IPS DF 6.9 (cell line): ENCODE results near the gene LMO7.
A peak's percentile ranks its signal among the peaks of the same experiment; 100 is the strongest.

Experiments
- DNase-seq: peaks from one replicate; pipeline ENCODE4 v3.0.0-alpha.2; 2013; ENCODE audit warnings: low read depth, low spot score
- H3K27ac ChIP-seq: one replicate; pipeline ENCODE4 v1.5.1; 2013; ENCODE audit warnings: low read length, control low read depth
- H3K27me3 ChIP-seq: 2 replicates; pipeline ENCODE4 v1.6.1; 2013; ENCODE audit warnings: mild to moderate bottlenecking, low read length; ENCODE audit not compliant: control insufficient read depth, insufficient read depth
- H3K36me3 ChIP-seq: 2 replicates; pipeline ENCODE4 v1.6.1; 2013; ENCODE audit warnings: low read length; ENCODE audit not compliant: control insufficient read depth, insufficient read depth
- H3K4me1 ChIP-seq: 2 replicates; pipeline ENCODE4 v1.6.1; 2013; ENCODE audit warnings: low read length; ENCODE audit not compliant: control insufficient read depth, insufficient read depth
- H3K4me3 ChIP-seq: 2 replicates; pipeline ENCODE4 v1.5.1; 2013; ENCODE audit warnings: mild to moderate bottlenecking, low read length
- H3K9me3 ChIP-seq: 2 replicates; pipeline ENCODE4 v1.6.1; 2013; ENCODE audit warnings: low read length, inconsistent platforms; ENCODE audit not compliant: control insufficient read depth, insufficient read depth
- WGBS: extraction: QIAGEN DNeasy Blood & Tissue Kit; methylation state at CpG from one replicate; pipeline ENCODE4 v1.1.7; 2013; ENCODE audit warnings: mixed read lengths, missing lambda C conversion rate; ENCODE audit not compliant: insufficient read length, insufficient coverage; 5-methylcytosine and 5-hydroxymethylcytosine counted together

LMO7 gene

GRCh38 chr13:75875450-75875849 is 239.3 kb downstream of the LMO7 start:
- Histone ChIP-seq H3K27me3 (no peaks in the 10 kb centered on the region), H3K4me3 (no peak overlapping the region), H3K9me3 (no peaks in the 10 kb centered on the region), H3K4me1 (0 out of 2 replicates have a peak, but pooled peaks cover 1% of the 10 kb centered on the region), H3K36me3 (no peaks in the 10 kb centered on the region), H3K27ac (no peak overlapping the region)
- WGBS, result no CpG with 5 or more reads among the region's 1 CpG
- DNase-seq, result no peak

DNA sequence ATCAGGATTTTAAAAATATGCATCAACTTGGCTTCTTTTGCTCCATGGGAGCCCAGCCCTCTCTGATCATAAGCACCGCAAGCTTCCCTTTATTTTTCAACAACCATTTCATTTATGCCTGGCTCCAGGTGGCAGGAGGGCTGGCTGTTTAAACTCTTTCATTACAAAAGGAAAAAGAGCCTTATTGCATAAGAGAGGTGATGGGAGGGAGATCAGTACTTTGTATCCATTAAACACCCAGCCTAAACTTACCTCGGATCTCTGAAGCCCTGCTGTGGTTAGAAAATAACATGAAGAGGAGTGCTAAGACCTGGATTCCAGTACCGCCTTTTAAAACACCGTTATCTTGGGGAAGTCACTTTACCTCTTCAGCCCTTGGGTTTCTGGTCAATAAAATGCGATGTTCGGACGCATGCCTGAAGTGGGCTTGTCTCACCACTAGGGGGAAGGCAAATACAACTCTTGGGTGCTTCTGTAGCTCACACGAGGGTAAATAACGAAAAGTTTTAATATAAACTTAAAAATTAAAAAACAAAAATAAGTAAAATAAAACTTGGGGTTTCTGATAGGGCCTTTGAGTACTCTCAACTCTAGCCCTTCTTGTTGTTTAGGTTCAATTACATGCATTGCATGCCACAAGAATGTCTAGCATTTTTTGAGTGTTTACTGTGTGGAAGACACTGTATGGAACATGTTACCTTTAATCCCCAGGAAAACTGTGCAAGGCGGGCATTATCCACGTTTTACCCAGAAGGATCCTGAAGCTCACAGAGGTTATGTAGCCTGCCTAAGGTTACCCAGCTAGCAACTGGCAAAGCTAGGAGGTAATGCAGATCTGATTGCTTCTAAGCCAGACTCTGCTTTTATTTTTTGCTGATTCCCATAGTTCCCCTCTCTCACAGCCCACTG is 240.3 kb downstream of the LMO7 start:
- Histone ChIP-seq H3K36me3 (no peaks in the 10 kb centered on the region), H3K4me1 (no peaks in the 10 kb centered on the region), H3K27ac (no peak overlapping the region), H3K4me3 (no peak overlapping the region), H3K9me3 (no peaks in the 10 kb centered on the region), H3K27me3 (no peaks in the 10 kb centered on the region)
- peak; percentile 66 for DNase-seq
- WGBS, result no CpG with 5 or more reads among the region's 11 CpGs

DNA sequence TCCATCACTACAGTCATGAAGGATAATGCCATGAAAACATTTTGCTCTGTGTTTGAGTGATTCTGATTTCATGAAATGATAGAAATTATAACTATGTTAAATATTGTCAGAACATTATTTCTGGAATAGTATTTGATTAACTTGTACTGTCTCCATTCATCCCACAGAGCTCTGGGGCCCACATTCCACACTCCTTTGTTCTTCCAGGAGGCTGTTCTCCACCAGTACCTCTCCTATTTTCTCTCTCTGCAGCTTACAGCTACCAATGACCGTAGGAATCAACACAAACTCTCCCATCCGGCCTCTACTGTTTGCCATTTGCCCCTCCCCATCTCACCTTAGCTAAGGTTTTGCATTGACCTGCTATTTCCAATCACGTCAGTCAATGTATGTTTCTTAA is 240.9 kb downstream of the LMO7 start:
- H3K9me3 ChIP-seq, result no peaks in the 10 kb centered on the region
- H3K27me3 ChIP-seq, result no peaks in the 10 kb centered on the region
- no peaks in the 10 kb centered on the region for H3K4me1 ChIP-seq
- no peak for DNase-seq
- H3K36me3 ChIP-seq, result no peaks in the 10 kb centered on the region
- no peak overlapping the region for H3K4me3 ChIP-seq
- H3K27ac ChIP-seq, result no peak overlapping the region
- no CpG with 5 or more reads among the region's 3 CpGs for WGBS

GRCh38 chr13:75879656-75880055 is 243.5 kb downstream of the LMO7 start:
- Histone ChIP-seq H3K27ac (no peak overlapping the region), H3K4me1 (no peaks in the 10 kb centered on the region), H3K4me3 (no peak overlapping the region), H3K27me3 (no peaks in the 10 kb centered on the region), H3K36me3 (no peaks in the 10 kb centered on the region), H3K9me3 (no peaks in the 10 kb centered on the region)
- WGBS, result no CpG with 5 or more reads among the region's 4 CpGs
- DNase-seq, result no peak

DNA sequence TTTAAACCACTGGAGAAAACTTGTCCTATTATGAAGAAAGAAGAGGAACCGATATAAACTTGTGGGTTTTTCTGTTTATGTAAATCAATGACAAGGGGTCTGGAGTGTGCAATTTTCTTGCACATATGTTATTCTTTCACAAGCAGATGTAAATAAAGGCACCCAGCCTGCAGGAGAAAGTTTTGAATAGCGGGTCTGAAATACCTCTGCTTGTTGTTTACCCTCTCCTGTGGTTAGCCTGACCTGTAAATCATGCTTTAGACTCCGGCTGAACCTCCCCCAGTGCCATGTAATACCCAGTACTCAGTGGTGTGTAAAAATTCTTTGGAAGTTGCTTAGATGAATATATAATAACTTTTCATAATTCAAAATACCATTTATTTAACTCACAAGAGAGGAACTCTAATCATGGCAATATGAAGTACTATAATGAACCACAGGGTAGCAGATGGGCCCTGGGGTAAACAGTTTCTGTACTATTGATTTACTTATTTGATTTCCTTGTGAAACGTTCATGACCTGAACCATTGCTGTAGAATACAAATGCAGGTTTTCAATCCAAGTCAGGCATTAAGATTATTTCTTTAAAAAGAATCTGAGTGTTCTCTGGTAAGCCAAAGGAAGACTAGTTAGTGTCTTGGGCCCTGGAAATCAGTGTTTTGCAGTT is 245.1 kb downstream of the LMO7 start:
- H3K9me3 ChIP-seq, result no peaks in the 10 kb centered on the region
- WGBS, result no CpG with 5 or more reads among the region's 4 CpGs
- DNase-seq, result no peak

GRCh38 chr13:75882261-75882660 is 246.1 kb downstream of the LMO7 start:
- Histone ChIP-seq H3K4me1 (no peaks in the 10 kb centered on the region), H3K36me3 (no peaks in the 10 kb centered on the region), H3K4me3 (no peak overlapping the region), H3K27ac (no peak overlapping the region), H3K27me3 (no peaks in the 10 kb centered on the region), H3K9me3 (no peaks in the 10 kb centered on the region)
- WGBS, result no CpG with 5 or more reads among the region's 1 CpG
- no peak for DNase-seq

More for the DNA sequence above, 245.1 kb downstream of the LMO7 start:
- H3K27me3 ChIP-seq, result no peaks in the 10 kb centered on the region
- no peak overlapping the region for H3K4me3 ChIP-seq
- no peak overlapping the region for H3K27ac ChIP-seq
- H3K36me3 ChIP-seq, result no peaks in the 10 kb centered on the region
- H3K4me1 ChIP-seq, result no peaks in the 10 kb centered on the region

GRCh38 chr13:75889427-75889826 is 253.3 kb downstream of the LMO7 start:
- no peaks in the 10 kb centered on the region for H3K9me3 ChIP-seq
- peaks cover 5% of the 10 kb centered on the region; the same call in 1 of the 2 replicates for H3K4me1 ChIP-seq
- H3K27ac ChIP-seq, result no peak overlapping the region
- no peaks in the 10 kb centered on the region for H3K27me3 ChIP-seq
- H3K36me3 ChIP-seq, result no peaks in the 10 kb centered on the region
- DNase-seq, result no peak
- no peak overlapping the region for H3K4me3 ChIP-seq

DNA sequence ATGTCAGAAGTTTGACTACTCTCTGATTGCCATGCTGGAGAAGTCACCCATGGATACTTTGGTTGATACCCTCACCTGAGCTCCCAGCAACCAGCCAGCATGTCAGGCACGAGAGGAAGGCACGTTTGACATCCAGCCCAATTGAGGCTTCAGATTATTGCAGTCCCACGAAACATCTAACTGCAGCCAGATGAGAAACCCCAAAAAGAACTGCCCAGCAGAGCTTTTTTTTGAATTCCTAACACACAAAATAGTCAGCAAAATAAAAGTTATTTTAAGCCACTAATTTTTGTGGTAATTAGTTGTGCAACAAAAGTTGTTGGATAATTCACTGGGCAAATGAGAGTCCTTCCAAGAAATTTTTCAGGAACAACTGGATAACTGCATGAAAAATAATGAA is 259.0 kb downstream of the LMO7 start:
- DNase-seq, result no peak
- no peak overlapping the region for H3K27ac ChIP-seq
- H3K36me3 ChIP-seq, result no peaks in the 10 kb centered on the region
- peaks cover 4% of the 10 kb centered on the region for H3K4me1 ChIP-seq
- H3K4me3 ChIP-seq, result no peak overlapping the region
- H3K27me3 ChIP-seq, result no peaks in the 10 kb centered on the region
- WGBS, result no CpG with 5 or more reads among the region's 3 CpGs
- no peaks in the 10 kb centered on the region for H3K9me3 ChIP-seq

- Histone ChIP-seq H3K9me3 (no peaks in the 10 kb centered on the region), H3K27me3 (no peaks in the 10 kb centered on the region), H3K27ac (no peak overlapping the region), H3K4me1 (peaks cover 4% of the 10 kb centered on the region), H3K36me3 (no peaks in the 10 kb centered on the region), H3K4me3 (no peak overlapping the region)
- WGBS, result no CpG with 5 or more reads among the region's 2 CpGs
- DNase-seq, result no peak
Observed at GRCh38 chr13:75896271-75896670, 260.1 kb downstream of the LMO7 start.

DNA sequence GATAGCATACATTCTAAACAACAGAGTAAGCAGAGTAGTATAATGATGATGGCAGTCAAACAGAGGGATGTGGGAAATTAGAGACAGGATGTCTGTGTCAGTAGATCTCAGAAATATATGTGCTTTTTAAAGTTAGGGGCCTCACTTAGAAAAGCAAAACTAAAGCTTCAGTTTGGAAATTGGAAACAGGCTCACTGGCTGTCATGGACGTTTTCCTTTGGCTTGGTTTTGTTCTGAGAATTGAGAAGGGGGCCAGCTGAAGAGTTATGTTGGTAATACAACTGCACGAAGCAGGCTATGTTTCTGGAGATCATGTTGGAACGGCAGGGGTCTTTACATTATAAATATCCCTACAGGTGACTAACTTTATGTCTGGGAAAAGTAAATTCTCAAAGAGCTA is 261.3 kb downstream of the LMO7 start:
- no peaks in the 10 kb centered on the region for H3K9me3 ChIP-seq
- no peaks in the 10 kb centered on the region for H3K36me3 ChIP-seq
- no peak overlapping the region for H3K4me3 ChIP-seq
- WGBS, result no CpG with 5 or more reads among the region's 3 CpGs
- no peak for DNase-seq
- no peaks in the 10 kb centered on the region; the same call in 1 of the 2 replicates for H3K4me1 ChIP-seq
- no peaks in the 10 kb centered on the region for H3K27me3 ChIP-seq
- H3K27ac ChIP-seq, result no peak overlapping the region
